ENCODE results near the gene FBXL13.

DNA sequence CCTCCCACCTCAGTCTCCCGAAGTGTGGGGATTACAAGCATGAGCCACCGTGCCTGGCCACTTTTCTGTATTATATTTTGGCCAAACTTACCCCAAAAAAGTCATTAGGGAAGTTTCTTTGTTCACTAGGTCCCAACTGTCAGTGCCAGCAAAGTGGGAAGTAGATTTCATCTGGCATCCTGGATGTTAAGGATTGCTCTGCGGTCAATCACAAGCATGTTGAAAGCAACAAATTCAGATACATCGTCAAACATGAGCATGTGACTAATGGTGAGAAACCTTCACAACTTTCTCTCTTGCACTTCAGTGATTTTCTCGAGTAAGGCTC is 176.1 kb downstream of the FBXL13 start:
- TF ChIP-seq EP300 (IDR thresholded peaks at IDR 0.05) (no peak), POLR2A (IDR thresholded peaks at IDR 0.05) (no peak)
- TF ChIP-seq, protein P1, sequence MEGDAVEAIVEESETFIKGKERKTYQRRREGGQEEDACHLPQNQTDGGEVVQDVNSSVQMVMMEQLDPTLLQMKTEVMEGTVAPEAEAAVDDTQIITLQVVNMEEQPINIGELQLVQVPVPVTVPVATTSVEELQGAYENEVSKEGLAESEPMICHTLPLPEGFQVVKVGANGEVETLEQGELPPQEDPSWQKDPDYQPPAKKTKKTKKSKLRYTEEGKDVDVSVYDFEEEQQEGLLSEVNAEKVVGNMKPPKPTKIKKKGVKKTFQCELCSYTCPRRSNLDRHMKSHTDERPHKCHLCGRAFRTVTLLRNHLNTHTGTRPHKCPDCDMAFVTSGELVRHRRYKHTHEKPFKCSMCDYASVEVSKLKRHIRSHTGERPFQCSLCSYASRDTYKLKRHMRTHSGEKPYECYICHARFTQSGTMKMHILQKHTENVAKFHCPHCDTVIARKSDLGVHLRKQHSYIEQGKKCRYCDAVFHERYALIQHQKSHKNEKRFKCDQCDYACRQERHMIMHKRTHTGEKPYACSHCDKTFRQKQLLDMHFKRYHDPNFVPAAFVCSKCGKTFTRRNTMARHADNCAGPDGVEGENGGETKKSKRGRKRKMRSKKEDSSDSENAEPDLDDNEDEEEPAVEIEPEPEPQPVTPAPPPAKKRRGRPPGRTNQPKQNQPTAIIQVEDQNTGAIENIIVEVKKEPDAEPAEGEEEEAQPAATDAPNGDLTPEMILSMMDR (IDR thresholded peaks at IDR 0.05): no peak
